ENCODE results near the gene NFIX. TPM values are rescaled to one million over a fixed set of nuclear protein-coding genes. Genes with fewer than 3 reads are reported as not detected.
"Not testable (repeated sequence)": the region's sequence is repeated elsewhere in the genome, so short reads cannot be mapped to it uniquely, and the experiment has no call there.

Gene NFIX
- total RNA-seq, 1 experiment from 2014 or later = 0.03 TPM

- no peaks in the 10 kb centered on the region for H3K27me3 ChIP-seq (ENCODE audit: control insufficient read depth, insufficient read depth, low read length)
- peaks cover 21% of the 10 kb centered on the region for H3K36me3 ChIP-seq (replicated peaks; ENCODE audit: control insufficient read depth, insufficient read depth, low read length)
- no peak overlapping the region for H3K4me3 ChIP-seq (ENCODE audit: insufficient read depth, low read depth, low read length)
- DNase-seq = no peak
These were observed 41.3 kb upstream of the NFIX start for GRCh38 chr19:12953799-12954611.

- H3K27me3 ChIP-seq (ENCODE audit: control insufficient read depth, insufficient read depth, low read length) = no peaks in the 10 kb centered on the region
- H3K4me3 ChIP-seq (ENCODE audit: insufficient read depth, low read depth, low read length) = no peak overlapping the region
These were observed 40.7 kb upstream of the NFIX start for GRCh38 chr19:12954612-12954962.

GRCh38 chr19:12955575-12955974, 39.7 kb upstream of the NFIX start:
- not testable (repeated sequence) for H3K4me3 ChIP-seq (ENCODE audit: insufficient read depth, low read depth, low read length); H3K27me3 ChIP-seq (ENCODE audit: control insufficient read depth, insufficient read depth, low read length); DNase-seq
- peaks cover 12% of the 10 kb centered on the region for H3K36me3 ChIP-seq (replicated peaks; ENCODE audit: control insufficient read depth, insufficient read depth, low read length)

More at GRCh38 chr19:12954612-12954962, 40.7 kb upstream of the NFIX start:
- H3K36me3 ChIP-seq (replicated peaks; ENCODE audit: control insufficient read depth, insufficient read depth, low read length) = peaks cover 16% of the 10 kb centered on the region
- DNase-seq = no peak

GRCh38 chr19:12955996-12956395, 39.3 kb upstream of the NFIX start:
- Histone ChIP-seq H3K36me3 (replicated peaks; ENCODE audit: control insufficient read depth, insufficient read depth, low read length) (peaks cover 12% of the 10 kb centered on the region), H3K4me3 (ENCODE audit: insufficient read depth, low read depth, low read length) (peak overlapping the region; percentile 100), H3K27me3 (ENCODE audit: control insufficient read depth, insufficient read depth, low read length) (no peaks in the 10 kb centered on the region)
- DNase-seq = no peak

GRCh38 chr19:12956446-12957388, 38.6 kb upstream of the NFIX start, which contains the start of gene GADD45GIP1:
Gene GADD45GIP1 (minus strand): TSS chr19:12957223. CDS start chr19:12957212, 11 bp downstream.
- no peaks in the 10 kb centered on the region for H3K27me3 ChIP-seq (ENCODE audit: control insufficient read depth, insufficient read depth, low read length)
- peak within 1 kb of the TSS; percentile 100 for H3K4me3 ChIP-seq (ENCODE audit: insufficient read depth, low read depth, low read length)
- H3K36me3 ChIP-seq (replicated peaks; ENCODE audit: control insufficient read depth, insufficient read depth, low read length) = peaks cover 12% of the 10 kb centered on the region
- peak; percentile 95 for DNase-seq

- H3K4me3 ChIP-seq (ENCODE audit: insufficient read depth, low read depth, low read length) = peak overlapping the region; percentile 100; the same call in 1 of the 2 replicates
- not testable (repeated sequence) for H3K27me3 ChIP-seq (ENCODE audit: control insufficient read depth, insufficient read depth, low read length); DNase-seq
These were observed 37.8 kb upstream of the NFIX start for GRCh38 chr19:12957389-12957952.

GRCh38 chr19:12959481-12959880, 35.8 kb upstream of the NFIX start:
- no peak for DNase-seq
- no peak overlapping the region for H3K4me3 ChIP-seq (ENCODE audit: insufficient read depth, low read depth, low read length)

More at GRCh38 chr19:12957389-12957952, 37.8 kb upstream of the NFIX start:
- H3K36me3 ChIP-seq (replicated peaks; ENCODE audit: control insufficient read depth, insufficient read depth, low read length) = peaks cover 12% of the 10 kb centered on the region

GRCh38 chr19:12965017-12965811, 30.1 kb upstream of the NFIX start:
- Histone ChIP-seq H3K27me3 (ENCODE audit: control insufficient read depth, insufficient read depth, low read length) (no peaks in the 10 kb centered on the region), H3K36me3 (replicated peaks; ENCODE audit: control insufficient read depth, insufficient read depth, low read length) (no peaks in the 10 kb centered on the region), H3K4me3 (ENCODE audit: insufficient read depth, low read depth, low read length) (peak overlapping the region; percentile 35)
- DNase-seq = peak; percentile 96

More at GRCh38 chr19:12959481-12959880, 35.8 kb upstream of the NFIX start:
- Histone ChIP-seq H3K36me3 (replicated peaks; ENCODE audit: control insufficient read depth, insufficient read depth, low read length) (peaks cover 8% of the 10 kb centered on the region), H3K27me3 (ENCODE audit: control insufficient read depth, insufficient read depth, low read length) (no peaks in the 10 kb centered on the region)

GRCh38 chr19:12965812-12966135, 29.5 kb upstream of the NFIX start:
- DNase-seq = no peak
- Histone ChIP-seq H3K4me3 (ENCODE audit: insufficient read depth, low read depth, low read length) (no peak overlapping the region; the same call in 1 of the 2 replicates), H3K27me3 (ENCODE audit: control insufficient read depth, insufficient read depth, low read length) (no peaks in the 10 kb centered on the region), H3K36me3 (replicated peaks; ENCODE audit: control insufficient read depth, insufficient read depth, low read length) (no peaks in the 10 kb centered on the region)

GRCh38 chr19:12967907-12968306, 27.4 kb upstream of the NFIX start:
- Histone ChIP-seq H3K4me3 (ENCODE audit: insufficient read depth, low read depth, low read length) (no peak overlapping the region), H3K36me3 (replicated peaks; ENCODE audit: control insufficient read depth, insufficient read depth, low read length) (no peaks in the 10 kb centered on the region), H3K27me3 (ENCODE audit: control insufficient read depth, insufficient read depth, low read length) (no peaks in the 10 kb centered on the region)
- no peak for DNase-seq

GRCh38 chr19:12969292-12969988, 25.8 kb upstream of the NFIX start, which contains the start of gene DAND5:
Gene DAND5 (plus strand): TSS chr19:12969576. CDS start chr19:12969661, 85 bp downstream.
- Histone ChIP-seq H3K27me3 (ENCODE audit: control insufficient read depth, insufficient read depth, low read length) (no peaks in the 10 kb centered on the region), H3K4me3 (ENCODE audit: insufficient read depth, low read depth, low read length) (no peak within 1 kb of the TSS), H3K36me3 (replicated peaks; ENCODE audit: control insufficient read depth, insufficient read depth, low read length) (no peaks in the 10 kb centered on the region)
- DNase-seq = no peak

- no peak overlapping the region for H3K4me3 ChIP-seq (ENCODE audit: insufficient read depth, low read depth, low read length)
- no peak for DNase-seq
- no peaks in the 10 kb centered on the region for H3K36me3 ChIP-seq (replicated peaks; ENCODE audit: control insufficient read depth, insufficient read depth, low read length)
These were observed 25.0 kb upstream of the NFIX start for GRCh38 chr19:12970070-12970820.

GRCh38 chr19:12973236-12973635, 22.0 kb upstream of the NFIX start:
- peak; percentile 37 for DNase-seq
- no peak overlapping the region for H3K4me3 ChIP-seq (ENCODE audit: insufficient read depth, low read depth, low read length)
- no peaks in the 10 kb centered on the region for H3K27me3 ChIP-seq (ENCODE audit: control insufficient read depth, insufficient read depth, low read length)
- no peaks in the 10 kb centered on the region for H3K36me3 ChIP-seq (replicated peaks; ENCODE audit: control insufficient read depth, insufficient read depth, low read length)

More at GRCh38 chr19:12970070-12970820, 25.0 kb upstream of the NFIX start:
- no peaks in the 10 kb centered on the region for H3K27me3 ChIP-seq (ENCODE audit: control insufficient read depth, insufficient read depth, low read length)

Measured in H7 (cell line).